Amniotic epithelial cell (primary cell): Measurements from ENCODE around the gene GPHN.
"Not testable (repeated sequence)": the region's sequence is repeated elsewhere in the genome, so short reads cannot be mapped to it uniquely, and the experiment has no call there.

Experiments
- DNase-seq: peaks from one replicate; pipeline ENCODE4 v3.0.0-alpha.2; 2010; ENCODE audit warnings: low read depth

GPHN gene

GRCh38 chr14:66502836-66503235 lies 5.1 kb upstream of the GPHN start:
- not testable (repeated sequence) for DNase-seq

GRCh38 chr14:66503532-66503931 lies 4.4 kb upstream of the GPHN start:
- DNase-seq: no peak

GRCh38 chr14:66507181-66507721 lies 696 bp upstream of the GPHN start:
- no peak for DNase-seq

GRCh38 chr14:66508547-66508845 lies 549 bp downstream of the GPHN start:
- no peak for DNase-seq

GRCh38 chr14:66508846-66509621 lies 1.1 kb downstream of the GPHN start:
- DNase-seq: no peak

GRCh38 chr14:66509874-66510273 lies 1.9 kb downstream of the GPHN start:
- DNase-seq: no peak

GRCh38 chr14:66511849-66512248 lies 3.9 kb downstream of the GPHN start:
- DNase-seq: no peak

- DNase-seq: peak; percentile 83
Observed at GRCh38 chr14:66514213-66514612, 6.3 kb downstream of the GPHN start.

- DNase-seq: no peak
Observed at GRCh38 chr14:66530526-66530925, 22.6 kb downstream of the GPHN start.

GRCh38 chr14:66539034-66539433 lies 31.1 kb downstream of the GPHN start:
- no peak for DNase-seq

- no peak for DNase-seq
Observed at GRCh38 chr14:66540038-66540437, 32.1 kb downstream of the GPHN start.

GRCh38 chr14:66541627-66542026 lies 33.7 kb downstream of the GPHN start:
- DNase-seq: no peak

- DNase-seq: no peak
Observed at GRCh38 chr14:66543996-66544395, 36.0 kb downstream of the GPHN start.

GRCh38 chr14:66545191-66545590 lies 37.2 kb downstream of the GPHN start:
- not testable (repeated sequence) for DNase-seq

- DNase-seq: not testable (repeated sequence)
Observed at GRCh38 chr14:66545751-66546150, 37.8 kb downstream of the GPHN start.

GRCh38 chr14:66563731-66564130 lies 55.8 kb downstream of the GPHN start:
- DNase-seq: no peak

GRCh38 chr14:66568220-66568619 lies 60.3 kb downstream of the GPHN start:
- no peak for DNase-seq

- DNase-seq: peak; percentile 41
Observed at GRCh38 chr14:66572826-66573225, 64.9 kb downstream of the GPHN start.

- DNase-seq: no peak
Observed at GRCh38 chr14:66575014-66575413, 67.1 kb downstream of the GPHN start.

GRCh38 chr14:66575939-66576338 lies 68.0 kb downstream of the GPHN start:
- DNase-seq: no peak

GRCh38 chr14:66587753-66588152 lies 79.8 kb downstream of the GPHN start:
- DNase-seq: not testable (repeated sequence)

GRCh38 chr14:66595394-66595793 lies 87.4 kb downstream of the GPHN start:
- DNase-seq: no peak

- no peak for DNase-seq
Observed at GRCh38 chr14:66596241-66596985, 88.5 kb downstream of the GPHN start.
